Measurements from ENCODE around the gene LDLRAD3.

Gene LDLRAD3

GRCh38 chr11:36249246-36249645 is 305.4 kb downstream of the LDLRAD3 start:
- no peak for DNase-seq

GRCh38 chr11:36251823-36252222 is 308.0 kb downstream of the LDLRAD3 start:
- DNase-seq: no peak

- no peak for DNase-seq
These were observed 309.4 kb downstream of the LDLRAD3 start for GRCh38 chr11:36253238-36253637.

GRCh38 chr11:36254713-36255112 is 310.9 kb downstream of the LDLRAD3 start:
- DNase-seq: no peak

- no peak for DNase-seq
These were observed 313.5 kb downstream of the LDLRAD3 start for GRCh38 chr11:36257351-36257750.

GRCh38 chr11:36258730-36259360 is 315.0 kb downstream of the LDLRAD3 start:
- DNase-seq: peak in 1 of 2 donors; percentile 8

DNA sequence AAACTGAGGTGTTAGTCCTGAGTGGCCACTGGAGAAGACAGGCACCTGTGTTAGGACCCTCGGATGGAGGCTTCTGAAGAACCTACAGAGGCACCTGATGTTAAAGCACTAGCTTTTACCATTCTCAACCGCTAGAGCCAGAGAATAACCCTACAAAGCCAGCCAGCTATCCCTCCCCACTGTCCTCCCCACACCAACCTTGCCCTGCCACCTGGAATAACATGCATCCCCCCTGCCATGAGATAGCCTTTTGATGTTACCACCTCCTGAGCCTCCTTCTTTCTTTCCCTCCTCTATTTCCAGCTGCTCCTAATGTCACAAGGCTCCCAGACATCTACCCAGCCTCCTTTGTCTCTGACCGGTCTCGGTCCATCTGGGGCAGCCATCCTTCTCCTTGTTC is 317.2 kb downstream of the LDLRAD3 start:
- DNase-seq: no peak

DNA sequence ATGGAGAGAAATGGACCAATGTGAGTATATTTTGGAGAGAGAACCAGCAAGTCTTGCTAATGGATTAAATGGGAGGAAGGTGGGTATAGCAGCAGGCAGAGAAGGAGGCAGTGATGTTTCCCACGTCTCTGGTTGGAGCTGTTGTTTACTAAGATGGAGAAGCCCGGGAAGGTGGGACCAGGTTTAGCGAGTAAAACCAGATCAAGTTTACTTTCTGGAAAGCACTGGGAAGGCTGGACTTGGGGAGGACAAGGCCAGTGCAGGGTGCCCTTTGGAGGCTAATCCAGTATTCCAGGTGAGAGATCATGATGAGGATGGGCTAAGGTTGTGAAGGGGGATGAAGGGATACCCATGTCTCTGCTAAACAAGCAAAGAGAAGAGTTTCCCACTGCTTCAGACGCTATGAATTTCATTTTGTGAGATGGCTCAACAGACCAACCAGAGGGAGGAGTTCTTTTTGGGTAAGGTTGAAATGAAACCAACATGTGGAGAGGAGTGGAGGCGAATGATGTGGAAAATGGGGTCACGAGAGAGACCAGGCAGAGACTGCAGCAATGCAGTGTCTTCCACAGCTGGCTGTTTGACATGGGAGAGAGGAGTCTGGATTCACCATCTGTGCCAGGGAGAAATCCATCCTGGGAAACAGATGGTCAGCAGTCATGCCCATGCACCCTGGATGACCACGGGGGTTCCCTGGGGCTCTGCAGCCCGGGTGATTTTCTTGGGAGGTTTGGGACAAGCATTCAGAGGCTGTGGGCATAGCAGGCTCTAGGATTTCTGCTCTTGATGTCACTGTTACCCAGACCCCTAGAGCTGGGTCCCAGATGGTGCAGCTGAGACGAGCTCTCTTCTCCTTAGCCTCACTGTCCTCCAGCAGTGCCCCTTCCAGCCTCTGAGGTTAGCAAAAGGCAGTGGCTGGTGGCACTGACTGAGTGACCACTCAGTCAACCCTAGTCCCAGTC is 320.4 kb downstream of the LDLRAD3 start:
- no peak for DNase-seq

DNA sequence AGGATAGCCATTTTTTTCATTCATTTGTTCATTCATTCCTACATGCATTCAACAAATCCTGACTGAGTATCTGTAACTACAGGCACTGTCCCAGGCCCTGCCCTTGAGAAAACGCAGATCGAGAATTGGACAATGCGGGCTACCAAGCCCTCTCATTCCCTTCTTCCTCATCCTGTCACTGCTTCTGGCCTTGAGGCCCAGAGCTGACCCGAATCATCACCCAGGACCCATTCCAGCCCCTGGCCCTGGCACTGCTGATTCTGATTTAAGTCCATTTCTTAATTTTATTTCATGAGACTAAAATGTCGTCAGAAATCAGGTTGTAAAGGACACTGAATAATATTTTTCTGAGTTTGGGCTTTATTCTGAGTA is 321.1 kb downstream of the LDLRAD3 start:
- no peak for DNase-seq

DNA sequence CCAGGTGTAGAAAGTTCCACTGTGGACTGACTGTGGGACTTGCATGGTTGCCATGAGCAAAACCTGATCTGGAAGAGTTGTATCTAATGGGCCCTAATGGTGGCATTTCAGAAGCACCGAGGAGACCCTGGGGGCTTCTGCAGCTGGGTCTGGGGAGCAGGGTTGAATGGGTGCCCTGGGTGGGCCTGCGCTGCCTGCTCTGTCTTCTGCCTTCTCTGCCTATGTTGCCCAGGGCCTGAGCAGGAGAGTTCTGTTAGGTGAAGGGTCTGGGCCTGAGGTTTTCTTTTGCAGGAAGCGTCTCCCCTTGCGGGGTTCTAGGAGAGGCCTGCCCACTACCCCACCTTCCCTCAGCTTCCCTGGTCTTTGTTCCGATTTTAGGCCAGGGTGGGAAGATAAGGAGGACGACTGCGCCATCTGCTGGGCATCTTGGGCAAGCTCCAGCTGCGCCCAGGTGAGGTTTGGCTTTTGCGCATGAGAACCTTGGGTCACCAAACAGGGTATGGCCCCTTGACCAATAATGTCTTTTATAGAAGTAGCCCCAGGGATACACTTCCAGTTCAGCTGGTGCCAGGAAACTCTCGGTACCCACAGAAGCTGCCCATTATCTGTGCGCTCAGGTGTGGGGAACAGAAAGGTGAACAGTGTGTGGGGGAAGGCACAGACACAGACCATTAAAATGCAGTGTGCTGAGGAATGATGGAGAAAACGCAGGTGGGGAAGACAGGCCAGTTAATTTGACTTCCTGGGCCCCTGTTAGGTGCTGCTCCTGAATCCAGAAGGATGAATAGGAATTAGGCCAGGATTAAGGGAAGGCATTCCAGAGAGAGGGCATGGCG is 322.1 kb downstream of the LDLRAD3 start:
- DNase-seq: peak; percentile 33 to 52

- DNase-seq: no peak
These were observed 322.9 kb downstream of the LDLRAD3 start for GRCh38 chr11:36266767-36267166.

DNA sequence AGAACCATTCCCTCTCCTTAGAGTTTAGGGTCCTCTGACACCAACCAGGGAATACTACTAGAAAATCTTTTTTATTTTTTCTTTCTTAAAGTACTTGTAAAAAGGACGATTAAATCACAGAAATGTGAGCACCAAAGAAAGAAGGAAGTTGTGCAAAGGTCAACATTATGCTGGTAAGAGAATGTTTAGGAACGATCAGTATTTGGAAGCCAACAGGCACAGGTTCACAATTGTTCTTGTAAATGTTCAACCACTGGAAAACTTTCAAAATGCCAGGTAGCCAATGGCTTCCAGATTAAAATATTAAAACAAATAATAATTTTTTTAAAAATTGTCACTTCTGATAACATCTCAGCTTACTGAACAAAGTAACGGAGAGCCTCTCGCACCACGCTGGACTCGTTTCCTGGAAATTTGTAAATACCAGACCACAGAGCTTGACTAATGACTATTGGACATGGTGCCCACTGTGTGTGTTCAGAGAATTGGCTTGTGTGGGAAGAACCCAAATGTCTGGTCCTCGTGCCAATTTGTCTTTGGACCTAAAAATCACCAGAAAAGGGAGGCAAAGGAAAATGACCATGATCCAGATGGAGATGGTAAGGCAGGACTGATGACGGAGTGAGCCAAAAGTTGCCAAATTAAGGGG is 324.6 kb downstream of the LDLRAD3 start:
- no peak for DNase-seq

GRCh38 chr11:36270701-36271100 is 326.8 kb downstream of the LDLRAD3 start:
- no peak for DNase-seq

GRCh38 chr11:36271794-36272407 is 328.0 kb downstream of the LDLRAD3 start:
- no peak for DNase-seq

GRCh38 chr11:36273110-36273509 is 329.2 kb downstream of the LDLRAD3 start:
- no peak for DNase-seq

DNA sequence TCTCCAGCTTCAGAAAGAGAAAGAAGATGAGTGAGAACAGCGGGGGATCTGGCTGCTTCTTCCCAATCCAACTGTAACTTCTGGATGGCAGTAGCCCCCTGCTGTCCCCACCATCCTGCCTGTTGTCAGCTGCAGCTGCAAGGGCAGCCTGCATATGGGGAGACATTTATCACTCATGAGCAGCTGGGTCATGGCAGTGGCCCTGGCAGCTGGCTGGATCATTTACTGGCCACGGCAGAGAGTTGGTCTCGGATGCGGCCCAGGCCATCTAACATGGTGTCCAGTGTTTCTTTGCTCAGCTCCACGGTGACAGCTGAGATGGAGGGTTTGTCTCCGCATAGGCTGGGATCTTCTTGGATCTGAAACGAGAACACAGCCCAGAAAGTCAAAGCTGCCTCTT is 330.6 kb downstream of the LDLRAD3 start:
- no peak for DNase-seq

- no peak for DNase-seq
These were observed 334.8 kb downstream of the LDLRAD3 start for GRCh38 chr11:36278531-36279282.

DNA sequence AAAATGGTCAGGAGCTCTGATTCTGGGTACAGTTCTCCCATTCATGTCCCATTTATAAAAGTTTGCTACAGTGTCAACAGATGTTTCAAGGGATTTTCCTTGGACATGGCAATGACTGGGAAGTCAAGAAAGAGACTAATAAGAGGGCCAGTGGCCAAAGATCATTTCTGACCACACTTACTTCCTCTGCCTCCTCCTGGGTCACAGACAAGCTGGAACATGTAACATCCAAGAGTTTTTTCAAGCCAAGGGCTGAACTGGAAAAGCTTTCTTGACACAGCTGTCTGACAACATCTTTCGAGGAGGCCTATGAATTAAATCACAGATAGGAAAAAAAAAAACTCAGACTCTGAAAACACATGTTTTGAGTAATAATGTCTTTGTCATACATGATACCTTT is 336.7 kb downstream of the LDLRAD3 start:
- no peak for DNase-seq

Measured in activated CD4-positive, alpha-beta T cell treated with anti-CD3 and anti-CD28 coated beads for 4 hours (primary cell).